SU-DHL-6 (cell line): Measurements from ENCODE around the gene ATP9A.
"Not testable (repeated sequence)": the region's sequence is repeated elsewhere in the genome, so short reads cannot be mapped to it uniquely, and the experiment has no call there.

ENCODE experiments used
- H2AFZ ChIP-seq: fragments of 200-600 bp; sonication (generic); 2 replicates; pipeline ENCODE4 v1.6.1; 2014; ENCODE audit warnings: low read depth, mild to moderate bottlenecking, moderate library complexity, mixed read lengths, antibody characterized with exemption, low read length; ENCODE audit not compliant: severe bottlenecking
- H3F3A ChIP-seq: fragments of 200-600 bp; shearing (Covaris generic); 2 replicates; pipeline ENCODE4 v1.6.0; 2016; ENCODE audit warnings: antibody characterized with exemption, mild to moderate bottlenecking; ENCODE audit not compliant: insufficient read depth
- H3K27ac ChIP-seq: fragments of 200-600 bp; sonication (generic); 2 replicates; pipeline ENCODE4 v1.5.1; 2016; ENCODE audit warnings: low read depth, mild to moderate bottlenecking, low read length, moderate library complexity, mixed read lengths
- H3K27me3 ChIP-seq: fragments of 200-600 bp; sonication (generic), shearing (Covaris generic); 2 replicates; pipeline ENCODE4 v1.6.0; 2014; ENCODE audit warnings: mild to moderate bottlenecking, low read length
- H3K36me3 ChIP-seq: fragments of 200-600 bp; sonication (generic); 2 replicates; pipeline ENCODE4 v1.6.1; 2014; ENCODE audit warnings: mild to moderate bottlenecking, low read length, mixed read lengths
- H3K4me2 ChIP-seq: fragments of 300-600, 200-600 bp; shearing (Covaris generic), sonication (generic); 2 replicates; pipeline ENCODE4 v1.6.0; 2014; ENCODE audit warnings: low read length, low read depth, mild to moderate bottlenecking; ENCODE audit not compliant: poor library complexity, severe bottlenecking
- H3K4me3 ChIP-seq: fragments of 200-600 bp; sonication (generic); 2 replicates; pipeline ENCODE4 v1.5.1; 2014; ENCODE audit warnings: antibody characterized with exemption, low read length, mild to moderate bottlenecking, mixed read lengths; ENCODE audit not compliant: insufficient read depth, poor library complexity, severe bottlenecking
- H3K79me2 ChIP-seq: fragments of 200-600 bp; sonication (generic); 2 replicates; pipeline ENCODE4 v1.6.1; 2014; ENCODE audit warnings: mild to moderate bottlenecking, low read length, moderate library complexity; ENCODE audit not compliant: insufficient read depth
- H3K9ac ChIP-seq: fragments of 200-600 bp; sonication (generic); 2 replicates; pipeline ENCODE4 v1.7.0; 2014; ENCODE audit warnings: mild to moderate bottlenecking, low read length
- H3K9me2 ChIP-seq: fragments of 200-600 bp; sonication (generic); replicated peaks from 2 replicates; pipeline ENCODE4 v1.6.1; 2014; ENCODE audit warnings: low read length; ENCODE audit not compliant: insufficient read depth
- H3K9me3 ChIP-seq: fragments of 200-600 bp; sonication (generic); 2 replicates; pipeline ENCODE4 v1.6.1; 2014; ENCODE audit warnings: low read length, mixed read lengths; ENCODE audit not compliant: insufficient read depth
- H4K20me1 ChIP-seq: fragments of 200-600 bp; sonication (generic); 2 replicates; pipeline ENCODE4 v1.6.1; 2014; ENCODE audit warnings: low read depth, mild to moderate bottlenecking, antibody characterized with exemption, low read length, moderate library complexity, mixed read lengths
- CTCF ChIP-seq: fragments of 200-600 bp; sonication (generic); IDR thresholded peaks from one replicate; pipeline ENCODE4 v1.5.1; 2017; ENCODE audit warnings: antibody characterized with exemption, mild to moderate bottlenecking, low read length, moderate library complexity; ENCODE audit not compliant: insufficient read depth, poor library complexity, severe bottlenecking
- EZH2phosphoT487 ChIP-seq: fragments of 200-600 bp; sonication (generic), shearing (Covaris generic); conservative IDR thresholded peaks from 2 replicates; pipeline ENCODE4 v1.6.1; 2018; ENCODE audit warnings: mild to moderate bottlenecking, antibody characterized with exemption, low read length, moderate library complexity, mixed read lengths

Gene ATP9A

GRCh38 chr20:51648571-51648947 lies 119.6 kb downstream of the ATP9A start:
- TF ChIP-seq EZH2phosphoT487 (no peak), CTCF (no peak)
- no peaks in the 10 kb centered on the region for H4K20me1 ChIP-seq

GRCh38 chr20:51647674-51648570 lies 120.3 kb downstream of the ATP9A start:
- no peak overlapping the region for H2AFZ ChIP-seq
- H3K4me2 ChIP-seq, result no peak overlapping the region
- no peaks in the 10 kb centered on the region for H3K79me2 ChIP-seq
- no peaks in the 10 kb centered on the region for H3K27me3 ChIP-seq
- H3K9me3 ChIP-seq, result no peaks in the 10 kb centered on the region
- no peaks in the 10 kb centered on the region for H3F3A ChIP-seq
- no peak overlapping the region for H3K27ac ChIP-seq
- no peaks in the 10 kb centered on the region for H3K9me2 ChIP-seq
- no peaks in the 10 kb centered on the region for H4K20me1 ChIP-seq
- TF ChIP-seq EZH2phosphoT487, result no peak
- no peak for TF ChIP-seq CTCF
- no peak overlapping the region for H3K9ac ChIP-seq
- no peak overlapping the region for H3K4me3 ChIP-seq
- no peaks in the 10 kb centered on the region for H3K36me3 ChIP-seq

More at GRCh38 chr20:51648571-51648947, 119.6 kb downstream of the ATP9A start:
- Histone ChIP-seq H3K36me3 (no peaks in the 10 kb centered on the region), H3K27ac (no peak overlapping the region), H3K4me3 (no peak overlapping the region), H2AFZ (no peak overlapping the region), H3K4me2 (no peak overlapping the region), H3K9ac (no peak overlapping the region), H3K27me3 (no peaks in the 10 kb centered on the region), H3F3A (no peaks in the 10 kb centered on the region), H3K9me2 (no peaks in the 10 kb centered on the region), H3K9me3 (no peaks in the 10 kb centered on the region), H3K79me2 (no peaks in the 10 kb centered on the region)

- not testable (repeated sequence) for H4K20me1 ChIP-seq, H3K9ac ChIP-seq, H3K79me2 ChIP-seq, H2AFZ ChIP-seq, H3K9me2 ChIP-seq, H3K27me3 ChIP-seq, H3K4me2 ChIP-seq, H3K36me3 ChIP-seq, H3K27ac ChIP-seq, H3K4me3 ChIP-seq, H3F3A ChIP-seq, H3K9me3 ChIP-seq
Observed at GRCh38 chr20:51643810-51644209, 124.4 kb downstream of the ATP9A start.

- Histone ChIP-seq H4K20me1 (no peaks in the 10 kb centered on the region), H3K9ac (no peak overlapping the region), H3K9me3 (no peaks in the 10 kb centered on the region), H3K27me3 (no peaks in the 10 kb centered on the region), H3K4me3 (no peak overlapping the region), H3K36me3 (no peaks in the 10 kb centered on the region), H3K27ac (no peak overlapping the region), H3K79me2 (no peaks in the 10 kb centered on the region), H3F3A (no peaks in the 10 kb centered on the region), H3K9me2 (no peaks in the 10 kb centered on the region), H3K4me2 (no peak overlapping the region), H2AFZ (no peak overlapping the region)
- TF ChIP-seq EZH2phosphoT487, result no peak
- no peak for TF ChIP-seq CTCF
Observed at GRCh38 chr20:51643390-51643789, 124.8 kb downstream of the ATP9A start.
